MM.1S (cell line): ENCODE results near the gene MOSPD3.

Source experiments
- EZH2 ChIP-seq: fragments of 300-600 bp; sonication (generic); optimal IDR thresholded peaks from 2 replicates; pipeline ENCODE3; 2017; ENCODE audit warnings: low read depth, mild to moderate bottlenecking, antibody characterized with exemption, low read length, mixed read lengths
- EZH2phosphoT487 ChIP-seq: fragments of 300-600 bp; sonication (generic); IDR thresholded peaks from 2 replicates; pipeline ENCODE4 v1.6.1; 2018; ENCODE audit warnings: antibody characterized with exemption, low read length
- TF ChIP-seq, protein P1 (sequence below): fragments of 300-600 bp; sonication (generic); IDR thresholded peaks from 2 replicates; pipeline ENCODE4 v1.5.1; 2016; ENCODE audit warnings: antibody characterized with exemption, low read length, mixed read lengths

GRCh38 chr7:100642534-100642907, 30.2 kb downstream of the MOSPD3 start:
- TF ChIP-seq, protein P1, sequence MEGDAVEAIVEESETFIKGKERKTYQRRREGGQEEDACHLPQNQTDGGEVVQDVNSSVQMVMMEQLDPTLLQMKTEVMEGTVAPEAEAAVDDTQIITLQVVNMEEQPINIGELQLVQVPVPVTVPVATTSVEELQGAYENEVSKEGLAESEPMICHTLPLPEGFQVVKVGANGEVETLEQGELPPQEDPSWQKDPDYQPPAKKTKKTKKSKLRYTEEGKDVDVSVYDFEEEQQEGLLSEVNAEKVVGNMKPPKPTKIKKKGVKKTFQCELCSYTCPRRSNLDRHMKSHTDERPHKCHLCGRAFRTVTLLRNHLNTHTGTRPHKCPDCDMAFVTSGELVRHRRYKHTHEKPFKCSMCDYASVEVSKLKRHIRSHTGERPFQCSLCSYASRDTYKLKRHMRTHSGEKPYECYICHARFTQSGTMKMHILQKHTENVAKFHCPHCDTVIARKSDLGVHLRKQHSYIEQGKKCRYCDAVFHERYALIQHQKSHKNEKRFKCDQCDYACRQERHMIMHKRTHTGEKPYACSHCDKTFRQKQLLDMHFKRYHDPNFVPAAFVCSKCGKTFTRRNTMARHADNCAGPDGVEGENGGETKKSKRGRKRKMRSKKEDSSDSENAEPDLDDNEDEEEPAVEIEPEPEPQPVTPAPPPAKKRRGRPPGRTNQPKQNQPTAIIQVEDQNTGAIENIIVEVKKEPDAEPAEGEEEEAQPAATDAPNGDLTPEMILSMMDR: no peak
- no peak for TF ChIP-seq EZH2phosphoT487
- no peak for TF ChIP-seq EZH2
